Tibial artery (tissue), 4 donors: ENCODE measurements around the gene MAP3K3.

Source experiments
- DNase-seq, 2 donors: peaks; one replicate each; pipeline ENCODE4 v3.0.0-alpha.2; 2019
- H3K27ac ChIP-seq, 2 donors: fragments of 200-600 bp; sonication (generic) in 1 of 2; 1 replicate in 1 of 2; 2 replicates in 1 of 2; pipeline ENCODE4 v1.5.1; 2018 to 2019; ENCODE audit warnings: mild to moderate bottlenecking in 1 of 2
- H3K27me3 ChIP-seq, 2 donors: fragments of 200-600 bp; sonication (generic) in 1 of 2; one replicate each; pipeline versions ENCODE4 v1.5.1 to v1.6.0; 2016 to 2019
- H3K36me3 ChIP-seq, 3 donors: fragments of 200-600 bp; sonication (generic) in 2 of 3; one replicate each; pipeline ENCODE4 v1.5.1; 2016 to 2019; ENCODE audit warnings: mild to moderate bottlenecking in 2 of 3
- H3K4me1 ChIP-seq, 4 donors: fragments of 200-600 bp; sonication (generic) in 2 of 4; 1 replicate in 3 of 4; 2 replicates in 1 of 4; pipeline ENCODE4 v1.5.1; 2016 to 2019
- H3K4me3 ChIP-seq, 2 donors: fragments of 200-600 bp; sonication (generic) in 1 of 2; 1 replicate in 1 of 2; 2 replicates in 1 of 2; pipeline ENCODE4 v1.5.1; 2018 to 2019; ENCODE audit warnings: mild to moderate bottlenecking in 2 of 2
- H3K9me3 ChIP-seq, 3 donors: fragments of 200-600 bp; sonication (generic) in 1 of 3; one replicate each; pipeline ENCODE4 v1.5.1; 2016 to 2019
- CTCF ChIP-seq, 2 experiments: fragments of 200-600 bp in 1 of 2; fragments of 450-650 bp in 1 of 2; IDR thresholded peaks; one replicate each; pipeline ENCODE4 v1.5.1; 2017 to 2019; ENCODE audit warnings: antibody characterized with exemption in 2 of 2, mild to moderate bottlenecking in 1 of 2, moderate library complexity in 1 of 2
- intact Hi-C: fragments of 100-400 bp; cut with DNase I; formaldehyde crosslinking; loops from one replicate; pipeline ENCODE4 v1.15.0; 2023; ENCODE audit warnings: low total_unique reads

Gene MAP3K3

GRCh38 chr17:63645775-63646487 is 23.7 kb downstream of the MAP3K3 start:
- H3K4me1 ChIP-seq, result peaks cover 0 to 21% (median 0%) of the 10 kb centered on the region in 4 donors

DNA sequence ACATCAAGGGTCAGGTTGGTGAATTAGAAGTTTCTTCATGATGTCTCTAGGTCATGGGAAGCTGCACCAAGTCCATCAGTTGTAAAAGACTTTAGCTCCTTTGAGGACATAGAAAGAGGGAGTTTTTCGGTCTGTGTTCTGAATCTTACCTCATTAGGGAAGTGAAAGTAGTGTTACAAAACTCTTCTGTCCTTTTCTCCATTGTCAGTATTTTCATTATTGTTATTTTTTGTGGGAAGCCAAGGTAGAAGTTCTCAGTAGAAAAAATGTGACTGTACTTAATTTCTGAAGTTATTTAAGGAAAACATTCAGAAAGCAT is 24.2 kb downstream of the MAP3K3 start:
- Histone ChIP-seq H3K27me3 (no peaks in the 10 kb centered on the region), H3K9me3 (no peaks in the 10 kb centered on the region), H3K27ac (no peak overlapping the region), H3K4me1 (peaks cover 0 to 21% (median 0%) of the 10 kb centered on the region in 4 donors), H3K4me3 (no peak overlapping the region), H3K36me3 (peaks cover 25 to 57% (median 29%) of the 10 kb centered on the region in 3 donors)
- intact Hi-C loops, result no loop called here
- no peak for TF ChIP-seq CTCF (IDR thresholded peaks at IDR 0.05)
- DNase-seq, result no peak

More at GRCh38 chr17:63645775-63646487, 23.7 kb downstream of the MAP3K3 start:
- Histone ChIP-seq H3K27me3 (no peaks in the 10 kb centered on the region), H3K27ac (no peak overlapping the region), H3K9me3 (no peaks in the 10 kb centered on the region), H3K4me3 (no peak overlapping the region), H3K36me3 (peaks cover 25 to 55% (median 29%) of the 10 kb centered on the region in 3 donors)
- intact Hi-C loops, result no loop called here
- no peak for DNase-seq
- no peak for TF ChIP-seq CTCF (IDR thresholded peaks at IDR 0.05)

DNA sequence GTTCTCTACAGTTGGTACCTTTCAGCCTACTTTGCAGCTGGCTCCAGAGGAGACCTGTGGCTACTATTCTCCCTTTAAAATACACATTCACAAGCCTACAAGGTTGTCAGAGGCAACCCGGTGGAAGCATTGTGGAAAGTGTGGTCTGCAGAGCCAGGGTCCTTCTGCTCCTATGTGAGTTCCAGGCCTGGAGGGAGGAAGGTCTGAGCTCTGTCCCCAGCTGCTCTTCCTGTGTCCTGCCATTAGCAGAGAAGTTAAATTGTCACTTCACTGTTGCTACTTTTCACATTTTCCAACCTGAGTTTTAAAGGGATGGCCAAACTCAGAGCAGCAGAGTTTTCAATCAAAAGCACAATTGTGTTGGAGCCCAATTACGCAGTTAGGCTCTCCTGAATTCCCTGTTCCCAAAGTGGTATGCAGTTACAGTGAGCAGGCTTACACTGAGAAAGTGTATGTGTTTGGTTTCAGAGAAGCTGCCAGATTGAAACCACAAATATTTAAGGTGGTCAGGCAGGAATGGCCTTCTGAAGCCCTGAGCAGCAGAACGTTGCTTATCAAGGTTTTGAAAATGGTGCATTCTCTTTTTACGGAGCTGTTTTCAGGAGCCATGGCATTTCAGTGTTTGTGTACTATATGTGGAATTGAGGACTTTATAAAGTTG is 25.0 kb downstream of the MAP3K3 start:
- DNase-seq, result no peak
- Histone ChIP-seq H3K27me3 (no peaks in the 10 kb centered on the region), H3K4me3 (no peak overlapping the region), H3K9me3 (no peaks in the 10 kb centered on the region), H3K36me3 (peaks cover 29 to 61% (median 31%) of the 10 kb centered on the region in 3 donors), H3K27ac (no peak overlapping the region), H3K4me1 (peaks cover 0 to 21% (median 0%) of the 10 kb centered on the region in 4 donors)
- TF ChIP-seq CTCF (IDR thresholded peaks at IDR 0.05), result no peak
- intact Hi-C loops, result no loop called here

GRCh38 chr17:63647936-63648335 is 25.7 kb downstream of the MAP3K3 start:
- Histone ChIP-seq H3K9me3 (no peaks in the 10 kb centered on the region), H3K4me1 (peaks cover 0 to 21% (median 0%) of the 10 kb centered on the region in 4 donors), H3K27me3 (no peaks in the 10 kb centered on the region), H3K4me3 (no peak overlapping the region), H3K27ac (no peak overlapping the region), H3K36me3 (peaks cover 35 to 69% (median 36%) of the 10 kb centered on the region in 3 donors)
- intact Hi-C loops, result no loop called here
- no peak for DNase-seq
- TF ChIP-seq CTCF (IDR thresholded peaks at IDR 0.05), result no peak

GRCh38 chr17:63649813-63650212 is 27.6 kb downstream of the MAP3K3 start:
- Histone ChIP-seq H3K27me3 (no peaks in the 10 kb centered on the region), H3K27ac (no peak overlapping the region), H3K9me3 (no peaks in the 10 kb centered on the region), H3K4me1 (peaks cover 0 to 21% (median 0%) of the 10 kb centered on the region in 4 donors), H3K4me3 (no peak overlapping the region), H3K36me3 (peaks cover 40 to 84% (median 55%) of the 10 kb centered on the region in 3 donors)
- DNase-seq, result peak in 1 of 2 donors; percentile 24
- intact Hi-C loops, result no loop called here
- TF ChIP-seq CTCF (IDR thresholded peaks at IDR 0.05), result no peak
